DOHH2 (cell line): ENCODE measurements around the gene RALGPS2.

Experiments used
- H3F3A ChIP-seq: fragments of 200-600 bp; sonication (generic), shearing (Covaris generic); 2 replicates; pipeline ENCODE4 v1.6.0; 2016; ENCODE audit warnings: antibody characterized with exemption, mild to moderate bottlenecking; ENCODE audit not compliant: control insufficient read depth, insufficient read depth
- H3K27ac ChIP-seq: fragments of 200-600 bp; sonication (generic); 2 replicates; pipeline ENCODE4 v1.5.1; 2014; ENCODE audit warnings: low read depth, mild to moderate bottlenecking, low read length, moderate library complexity
- H3K27me3 ChIP-seq: fragments of 200-600 bp; sonication (generic); 2 replicates; pipeline ENCODE4 v1.6.1; 2014; ENCODE audit warnings: mild to moderate bottlenecking, low read length, mixed read lengths; ENCODE audit not compliant: control insufficient read depth
- H3K36me3 ChIP-seq: fragments of 200-600 bp; sonication (generic); 2 replicates; pipeline ENCODE4 v1.6.1; 2014; ENCODE audit warnings: mild to moderate bottlenecking, low read length, moderate library complexity, mixed read lengths; ENCODE audit not compliant: control insufficient read depth
- H3K4me1 ChIP-seq: fragments of 200-600 bp; sonication (generic); 2 replicates; pipeline ENCODE4 v1.6.1; 2014; ENCODE audit warnings: mild to moderate bottlenecking, low read length, mixed read lengths; ENCODE audit not compliant: control insufficient read depth
- H3K4me2 ChIP-seq: fragments of 200-600 bp; sonication (generic); 2 replicates; pipeline ENCODE4 v1.6.0; 2014; ENCODE audit warnings: mild to moderate bottlenecking, low read length, moderate library complexity
- H3K4me3 ChIP-seq: fragments of 200-600 bp; sonication (generic); 2 replicates; pipeline ENCODE4 v1.5.1; 2014; ENCODE audit warnings: mild to moderate bottlenecking, low read length, mixed read lengths
- H3K79me2 ChIP-seq: fragments of 200-600 bp; sonication (generic); 2 replicates; pipeline ENCODE4 v1.6.1; 2014; ENCODE audit warnings: mild to moderate bottlenecking, low read length, mixed read lengths; ENCODE audit not compliant: control insufficient read depth
- H3K9me2 ChIP-seq: fragments of 200-600 bp; sonication (generic); replicated peaks from 2 replicates; pipeline ENCODE4 v1.6.1; 2014; ENCODE audit warnings: mild to moderate bottlenecking, low read length, mixed read lengths; ENCODE audit not compliant: control insufficient read depth
- H3K9me3 ChIP-seq: fragments of 200-600 bp; sonication (generic); 2 replicates; pipeline ENCODE4 v1.6.1; 2014; ENCODE audit warnings: antibody characterized with exemption, low read length, mixed read lengths; ENCODE audit not compliant: control insufficient read depth, insufficient read depth
- H4K20me1 ChIP-seq: fragments of 200-600 bp; sonication (generic); 2 replicates; pipeline ENCODE4 v1.6.0; 2014; ENCODE audit warnings: low read depth, mild to moderate bottlenecking, antibody characterized with exemption, low read length, moderate library complexity; ENCODE audit not compliant: control insufficient read depth, insufficient read depth
- EZH2phosphoT487 ChIP-seq: fragments of 200-600 bp; sonication (generic); IDR thresholded peaks from 2 replicates; pipeline ENCODE4 v1.6.1; 2017; ENCODE audit warnings: borderline replicate concordance, mild to moderate bottlenecking, antibody characterized with exemption, low read length, moderate library complexity, mixed read lengths
- TF ChIP-seq, protein P1 (sequence below): fragments of 200-600 bp; sonication (generic); IDR thresholded peaks from one replicate; pipeline ENCODE4 v1.5.1; 2014; ENCODE audit warnings: antibody characterized with exemption, mild to moderate bottlenecking, low read depth, low read length; ENCODE audit not compliant: poor library complexity, severe bottlenecking

RALGPS2 gene

DNA sequence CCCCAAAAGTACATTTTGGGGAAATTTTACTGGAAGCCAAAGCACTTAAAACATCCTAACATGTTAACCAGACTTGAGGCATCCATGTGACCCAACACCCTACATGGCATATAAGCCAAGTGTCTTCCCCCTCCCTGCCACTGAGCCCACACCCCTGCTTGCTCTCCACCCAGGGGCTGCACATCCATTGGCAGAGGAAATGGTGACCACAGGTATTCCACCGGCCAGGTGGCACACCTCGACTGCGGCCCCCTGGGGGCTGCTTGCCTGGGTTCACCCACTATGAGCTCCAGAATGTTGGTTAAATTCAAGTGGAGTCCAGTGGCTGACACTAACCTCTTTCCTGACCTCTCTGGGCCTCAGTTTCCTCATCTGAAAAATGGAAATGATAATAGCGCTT lies 236.3 kb downstream of the RALGPS2 start:
- TF ChIP-seq EZH2phosphoT487: no peak
- TF ChIP-seq, protein P1, sequence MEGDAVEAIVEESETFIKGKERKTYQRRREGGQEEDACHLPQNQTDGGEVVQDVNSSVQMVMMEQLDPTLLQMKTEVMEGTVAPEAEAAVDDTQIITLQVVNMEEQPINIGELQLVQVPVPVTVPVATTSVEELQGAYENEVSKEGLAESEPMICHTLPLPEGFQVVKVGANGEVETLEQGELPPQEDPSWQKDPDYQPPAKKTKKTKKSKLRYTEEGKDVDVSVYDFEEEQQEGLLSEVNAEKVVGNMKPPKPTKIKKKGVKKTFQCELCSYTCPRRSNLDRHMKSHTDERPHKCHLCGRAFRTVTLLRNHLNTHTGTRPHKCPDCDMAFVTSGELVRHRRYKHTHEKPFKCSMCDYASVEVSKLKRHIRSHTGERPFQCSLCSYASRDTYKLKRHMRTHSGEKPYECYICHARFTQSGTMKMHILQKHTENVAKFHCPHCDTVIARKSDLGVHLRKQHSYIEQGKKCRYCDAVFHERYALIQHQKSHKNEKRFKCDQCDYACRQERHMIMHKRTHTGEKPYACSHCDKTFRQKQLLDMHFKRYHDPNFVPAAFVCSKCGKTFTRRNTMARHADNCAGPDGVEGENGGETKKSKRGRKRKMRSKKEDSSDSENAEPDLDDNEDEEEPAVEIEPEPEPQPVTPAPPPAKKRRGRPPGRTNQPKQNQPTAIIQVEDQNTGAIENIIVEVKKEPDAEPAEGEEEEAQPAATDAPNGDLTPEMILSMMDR: no peak
- H3F3A ChIP-seq: no peaks in the 10 kb centered on the region
- no peak overlapping the region for H3K4me3 ChIP-seq
- no peaks in the 10 kb centered on the region for H3K4me1 ChIP-seq
- no peaks in the 10 kb centered on the region for H3K9me2 ChIP-seq
- H3K4me2 ChIP-seq: no peak overlapping the region
- no peaks in the 10 kb centered on the region for H4K20me1 ChIP-seq
- no peaks in the 10 kb centered on the region for H3K27me3 ChIP-seq
- H3K9me3 ChIP-seq: no peaks in the 10 kb centered on the region
- H3K36me3 ChIP-seq: no peaks in the 10 kb centered on the region
- no peaks in the 10 kb centered on the region for H3K79me2 ChIP-seq
- H3K27ac ChIP-seq: no peak overlapping the region

DNA sequence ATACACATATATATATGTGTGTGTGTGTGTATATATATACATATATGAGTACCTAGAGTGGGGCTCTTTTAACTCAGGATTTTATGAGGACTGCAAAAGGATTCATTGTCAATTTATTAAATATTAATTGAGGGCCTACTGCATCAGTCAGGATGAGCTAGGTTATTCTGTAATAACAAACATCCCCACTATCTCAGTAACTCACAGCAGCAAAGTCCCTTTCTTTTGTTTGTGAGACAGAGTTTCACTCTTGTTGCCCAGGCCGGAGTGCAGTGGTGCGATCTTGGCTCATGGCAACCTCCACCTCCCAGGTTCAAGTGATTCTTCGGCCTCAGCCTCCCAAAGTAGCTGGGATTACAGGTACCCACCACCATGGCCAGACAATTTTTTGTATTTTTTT lies 236.8 kb downstream of the RALGPS2 start:
- Histone ChIP-seq H3K9me2 (no peaks in the 10 kb centered on the region), H3K79me2 (no peaks in the 10 kb centered on the region), H4K20me1 (no peaks in the 10 kb centered on the region), H3K4me1 (no peaks in the 10 kb centered on the region), H3K9me3 (no peaks in the 10 kb centered on the region), H3K4me2 (no peak overlapping the region), H3K4me3 (no peak overlapping the region), H3K36me3 (no peaks in the 10 kb centered on the region), H3F3A (no peaks in the 10 kb centered on the region), H3K27me3 (no peaks in the 10 kb centered on the region), H3K27ac (no peak overlapping the region)
- TF ChIP-seq, protein P1: no peak
- no peak for TF ChIP-seq EZH2phosphoT487

DNA sequence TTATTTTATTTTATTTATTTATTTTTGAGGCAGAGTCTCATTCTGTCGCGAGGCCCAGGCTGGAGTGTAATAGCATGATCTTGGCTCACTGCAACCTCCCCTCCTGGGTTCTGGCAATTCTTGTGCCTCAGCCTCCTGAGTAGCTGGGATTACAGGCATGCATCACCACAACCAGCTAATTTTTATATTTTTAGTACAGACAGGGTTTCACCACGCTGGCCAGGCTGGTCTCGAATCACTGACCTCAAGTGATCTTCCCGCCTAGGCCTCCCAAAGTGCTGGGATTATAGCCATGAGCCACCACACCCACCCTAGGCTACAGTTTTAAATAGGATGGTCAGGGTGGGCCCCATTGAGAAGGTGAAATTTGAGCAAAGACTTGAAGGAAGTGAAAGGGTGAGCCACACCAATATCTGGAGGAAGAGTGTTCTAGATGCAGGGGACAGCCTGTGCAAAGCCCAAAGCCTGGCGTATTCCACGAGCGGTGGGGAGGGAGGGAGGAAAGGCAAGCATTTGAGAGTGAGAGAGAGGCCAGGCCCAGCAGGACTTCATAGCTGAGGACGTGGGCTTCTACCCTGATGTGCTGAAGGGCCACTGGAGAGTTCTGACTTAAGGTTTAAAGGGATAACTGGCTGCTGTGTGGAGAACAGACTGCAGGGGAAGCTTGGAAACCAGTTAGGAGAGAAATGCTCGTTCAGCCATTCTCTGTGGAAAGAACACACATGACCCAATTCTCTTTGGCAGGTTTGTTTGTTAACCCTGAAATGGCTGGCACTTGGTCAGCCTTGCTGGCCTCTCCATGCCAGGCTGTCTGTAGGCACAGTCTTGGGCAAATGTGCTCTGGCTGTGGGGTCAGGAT lies 238.0 kb downstream of the RALGPS2 start:
- no peaks in the 10 kb centered on the region for H3K9me2 ChIP-seq
- H3K27ac ChIP-seq: no peak overlapping the region
- no peak overlapping the region for H3K4me2 ChIP-seq

More for the DNA sequence above, 238.0 kb downstream of the RALGPS2 start:
- no peaks in the 10 kb centered on the region for H3F3A ChIP-seq
- no peaks in the 10 kb centered on the region for H3K36me3 ChIP-seq
- H3K4me3 ChIP-seq: no peak overlapping the region
- H4K20me1 ChIP-seq: no peaks in the 10 kb centered on the region
- TF ChIP-seq EZH2phosphoT487: no peak
- TF ChIP-seq, protein P1: no peak
- no peaks in the 10 kb centered on the region for H3K4me1 ChIP-seq
- no peaks in the 10 kb centered on the region for H3K79me2 ChIP-seq
- no peaks in the 10 kb centered on the region for H3K9me3 ChIP-seq
- no peaks in the 10 kb centered on the region for H3K27me3 ChIP-seq
